ENCODE measurements around the gene BMAL1.

Gene BMAL1

GRCh38 chr11:13290221-13290980 is 12.8 kb downstream of the BMAL1 start:
- DNase-seq (ENCODE audit: low read depth in 2 of 3, low spot score in 2 of 3): no peak

- DNase-seq (ENCODE audit: low read depth in 2 of 3, low spot score in 2 of 3): no peak
Measured at GRCh38 chr11:13291361-13291760, 13.8 kb downstream of the BMAL1 start.

DNA sequence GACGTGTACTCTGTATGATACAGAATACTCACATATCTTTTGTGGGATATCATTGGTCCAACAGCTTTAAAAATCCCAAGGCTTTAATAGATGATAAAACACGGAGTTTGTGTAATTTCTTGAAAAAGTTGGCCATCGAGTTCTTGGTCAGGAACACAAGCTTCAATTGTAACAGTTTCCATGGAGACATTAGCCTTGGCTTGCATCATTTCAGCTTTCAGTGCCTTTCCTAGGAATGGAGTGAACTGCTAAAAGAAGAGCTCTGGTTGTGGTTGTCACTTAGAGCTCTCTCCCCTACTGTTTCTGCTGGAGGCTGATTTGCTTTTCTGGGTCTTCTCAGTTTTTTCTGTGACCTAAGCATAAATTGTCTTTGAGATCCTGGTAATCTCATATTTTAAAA is 14.2 kb downstream of the BMAL1 start:
- DNase-seq (ENCODE audit: low read depth in 2 of 3, low spot score in 2 of 3): no peak

DNA sequence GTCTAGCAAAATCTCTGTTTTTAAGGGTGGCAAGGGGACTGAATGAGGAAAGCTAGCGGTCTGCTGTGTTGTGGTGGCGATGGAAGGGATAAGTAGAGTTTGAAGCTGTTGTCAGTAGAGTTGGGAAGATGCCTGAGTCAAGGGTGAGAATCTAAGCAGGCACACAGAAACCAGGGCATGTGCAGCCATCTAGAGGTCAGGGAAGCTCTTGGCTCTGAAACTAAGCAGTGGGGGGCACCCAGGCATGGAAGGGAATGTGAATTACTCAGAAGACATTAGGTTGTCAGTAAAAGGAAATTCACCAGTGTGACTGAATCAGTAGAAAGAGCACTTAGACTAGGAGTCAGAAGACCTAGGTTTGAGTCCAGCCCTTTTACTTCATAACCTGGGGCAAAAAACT is 15.4 kb downstream of the BMAL1 start:
- DNase-seq (ENCODE audit: low read depth in 2 of 3, low spot score in 2 of 3): no peak

DNA sequence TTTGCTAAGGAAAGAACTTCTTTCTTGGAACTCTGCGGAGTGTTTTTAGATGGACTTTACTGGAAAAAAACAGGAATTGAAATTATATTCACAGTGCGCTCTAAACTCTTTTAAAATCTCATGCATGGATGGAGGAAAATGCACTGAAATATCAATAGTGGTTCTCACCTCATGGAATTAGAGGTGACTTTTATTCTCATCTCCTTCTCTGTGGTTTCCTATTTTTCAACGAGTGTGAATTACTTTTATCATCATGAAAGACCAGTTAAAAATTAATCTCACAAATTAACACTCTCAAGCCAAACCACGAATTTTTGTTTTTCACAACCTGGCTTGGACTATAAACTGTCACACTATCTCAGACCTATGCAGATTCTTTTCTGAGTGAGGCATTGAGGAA is 16.6 kb downstream of the BMAL1 start:
- no peak for DNase-seq (ENCODE audit: low read depth in 2 of 3, low spot score in 2 of 3)

GRCh38 chr11:13294771-13295579 is 17.4 kb downstream of the BMAL1 start:
- DNase-seq (ENCODE audit: low read depth in 2 of 3, low spot score in 2 of 3): no peak

GRCh38 chr11:13297308-13297916 is 19.8 kb downstream of the BMAL1 start:
- DNase-seq (ENCODE audit: low read depth in 2 of 3, low spot score in 2 of 3): no peak

DNA sequence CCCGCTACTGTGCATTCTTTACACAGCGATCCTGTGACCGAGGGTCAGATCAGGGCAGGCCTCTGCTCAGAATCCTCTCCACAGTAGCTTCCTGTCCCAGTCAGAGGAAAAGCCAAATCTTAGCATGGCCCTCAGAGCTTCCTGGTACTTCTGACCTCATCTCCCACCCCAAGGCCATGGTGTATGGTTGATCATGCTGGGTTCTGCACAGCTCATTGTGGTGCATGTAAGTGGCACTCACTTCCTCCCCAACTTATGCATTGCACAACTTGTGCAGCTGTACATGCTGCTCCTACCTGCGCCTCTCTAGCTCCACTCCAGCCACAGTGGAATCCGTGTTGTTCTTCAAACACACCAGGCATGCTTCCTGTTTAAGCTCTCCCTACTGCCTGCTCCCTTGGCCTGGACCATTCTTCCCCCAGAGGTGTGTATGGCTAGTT is 20.3 kb downstream of the BMAL1 start:
- DNase-seq (ENCODE audit: low read depth in 2 of 3, low spot score in 2 of 3): no peak

DNA sequence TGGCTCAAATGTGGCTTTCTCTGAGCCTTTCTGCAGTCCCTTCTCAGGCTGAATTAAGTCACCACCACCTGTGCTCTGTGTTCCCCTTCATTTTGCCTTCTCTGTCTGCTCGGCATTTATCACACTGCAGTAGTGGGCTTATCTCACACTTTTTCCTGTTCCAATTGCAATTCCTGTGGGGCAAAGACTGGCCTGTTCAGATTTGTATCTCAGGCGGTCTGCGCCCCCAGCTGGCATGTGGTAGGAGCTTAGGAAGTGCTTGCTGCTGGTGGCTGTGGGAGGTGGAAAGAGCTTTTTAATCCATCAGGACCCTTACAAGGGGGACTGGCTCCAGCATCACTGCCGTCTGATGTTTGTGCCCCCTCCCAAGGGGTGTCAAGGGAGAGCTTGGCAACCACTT is 21.2 kb downstream of the BMAL1 start:
- no peak for DNase-seq (ENCODE audit: low read depth in 2 of 3, low spot score in 2 of 3)

DNA sequence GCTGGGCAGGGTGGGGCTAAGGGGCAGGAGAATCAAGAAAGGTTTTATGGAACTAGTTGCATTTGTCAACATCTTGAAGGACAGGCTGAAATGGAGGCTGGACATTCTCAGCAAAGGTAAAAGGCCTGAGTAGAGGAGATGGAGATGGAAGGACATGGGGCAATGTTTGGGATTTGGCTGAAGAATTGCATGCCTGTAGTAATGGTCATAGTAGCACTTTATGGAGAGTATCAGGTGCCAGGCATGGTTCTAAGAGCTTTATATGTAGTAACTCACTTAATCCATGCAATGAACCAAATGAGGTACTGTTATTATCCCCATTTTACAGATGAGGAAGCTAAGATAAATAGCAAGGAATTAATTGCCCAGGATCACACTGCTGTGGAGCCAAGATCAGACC is 23.9 kb downstream of the BMAL1 start:
- DNase-seq (ENCODE audit: low read depth in 2 of 3, low spot score in 2 of 3): no peak

GRCh38 chr11:13302420-13302958 is 24.9 kb downstream of the BMAL1 start:
- no peak for DNase-seq (ENCODE audit: low read depth in 2 of 3, low spot score in 2 of 3)

- no peak for DNase-seq (ENCODE audit: low read depth in 2 of 3, low spot score in 2 of 3)
Measured at GRCh38 chr11:13303668-13304649, 26.4 kb downstream of the BMAL1 start.

GRCh38 chr11:13304655-13305335 is 27.2 kb downstream of the BMAL1 start:
- no peak for DNase-seq (ENCODE audit: low read depth in 2 of 3, low spot score in 2 of 3)

DNA sequence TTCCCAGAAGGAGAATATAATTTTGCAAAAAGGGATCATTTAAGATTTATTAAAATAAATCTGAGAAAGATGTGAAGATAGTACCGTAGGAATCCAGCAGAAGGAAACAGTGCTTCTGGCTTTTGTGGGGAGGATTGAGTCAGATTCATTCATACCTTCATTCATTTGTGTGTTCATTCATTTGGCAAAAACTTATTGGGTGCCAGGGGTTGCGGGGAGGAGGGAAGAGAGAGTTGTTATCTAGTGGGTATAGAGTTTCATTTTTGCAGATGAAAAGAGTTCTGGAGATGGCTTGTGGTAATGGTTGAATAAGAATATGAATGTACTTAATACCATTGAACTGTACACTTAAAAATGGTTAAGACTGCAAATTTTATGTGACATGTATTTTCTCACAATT is 31.1 kb downstream of the BMAL1 start:
- DNase-seq (ENCODE audit: low read depth in 2 of 3, low spot score in 2 of 3): no peak

- DNase-seq (ENCODE audit: low read depth in 2 of 3, low spot score in 2 of 3): no peak
Measured at GRCh38 chr11:13309156-13309555, 31.6 kb downstream of the BMAL1 start.

DNA sequence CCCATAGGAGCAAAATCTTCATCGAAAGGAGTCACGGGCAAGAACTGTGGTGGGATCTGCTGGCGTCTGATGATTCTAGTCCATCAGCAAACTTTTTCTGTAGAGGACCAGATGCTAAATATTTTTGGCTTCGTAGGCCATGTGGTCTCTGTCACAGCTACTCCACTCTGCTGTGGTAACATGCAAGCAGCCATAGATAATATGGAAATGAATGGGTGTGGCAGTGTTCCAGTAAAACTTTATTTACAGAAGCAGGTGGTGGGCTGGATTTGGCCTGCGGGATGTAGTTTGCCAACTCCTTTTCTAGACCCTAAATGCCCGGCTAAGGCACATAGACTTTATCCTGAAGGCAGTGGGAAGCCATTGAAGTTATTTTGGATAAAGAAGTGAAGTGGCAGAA is 32.9 kb downstream of the BMAL1 start:
- DNase-seq (ENCODE audit: low read depth in 2 of 3, low spot score in 2 of 3): no peak

- no peak for DNase-seq (ENCODE audit: low read depth in 2 of 3, low spot score in 2 of 3)
Measured at GRCh38 chr11:13311570-13311969, 34.0 kb downstream of the BMAL1 start.

GRCh38 chr11:13313005-13313819 is 35.6 kb downstream of the BMAL1 start:
- DNase-seq (ENCODE audit: low read depth in 2 of 3, low spot score in 2 of 3): no peak

Data from activated CD8-positive, alpha-beta memory T cell treated with anti-CD3 and anti-CD28 coated beads for 48 hours (primary cell).